ENCODE data around the gene BCL10.

BCL10 gene

GRCh38 chr1:85282424-85282823 is 6.0 kb upstream of the BCL10 start:
- Histone ChIP-seq H3K36me3 (ENCODE audit: insufficient read depth, low read length) (no peaks in the 10 kb centered on the region), H2AFZ (ENCODE audit: low read length, unreplicated experiment) (no peak overlapping the region), H3K27me3 (ENCODE audit: insufficient read depth, low read length) (no peaks in the 10 kb centered on the region), H3K79me2 (ENCODE audit: control insufficient read depth, insufficient read depth, low read length, unreplicated experiment) (no peaks in the 10 kb centered on the region), H3K4me1 (ENCODE audit: control insufficient read depth, insufficient read depth, low read length, unreplicated experiment) (peaks cover 7% of the 10 kb centered on the region), H3K27ac (ENCODE audit: low read depth, low read length) (no peak overlapping the region), H3K4me3 (ENCODE audit: low read depth, low read length) (no peak overlapping the region)

GRCh38 chr1:85280636-85281035 is 4.2 kb upstream of the BCL10 start:
- H3K36me3 ChIP-seq (ENCODE audit: insufficient read depth, low read length): no peaks in the 10 kb centered on the region
- peaks cover 6% of the 10 kb centered on the region for H3K79me2 ChIP-seq (ENCODE audit: control insufficient read depth, insufficient read depth, low read length, unreplicated experiment)
- H3K27ac ChIP-seq (ENCODE audit: low read depth, low read length): no peak overlapping the region
- H3K27me3 ChIP-seq (ENCODE audit: insufficient read depth, low read length): no peaks in the 10 kb centered on the region
- H2AFZ ChIP-seq (ENCODE audit: low read length, unreplicated experiment): no peak overlapping the region
- peaks cover 7% of the 10 kb centered on the region for H3K4me1 ChIP-seq (ENCODE audit: control insufficient read depth, insufficient read depth, low read length, unreplicated experiment)
- no peak overlapping the region for H3K4me3 ChIP-seq (ENCODE audit: low read depth, low read length)

DNA sequence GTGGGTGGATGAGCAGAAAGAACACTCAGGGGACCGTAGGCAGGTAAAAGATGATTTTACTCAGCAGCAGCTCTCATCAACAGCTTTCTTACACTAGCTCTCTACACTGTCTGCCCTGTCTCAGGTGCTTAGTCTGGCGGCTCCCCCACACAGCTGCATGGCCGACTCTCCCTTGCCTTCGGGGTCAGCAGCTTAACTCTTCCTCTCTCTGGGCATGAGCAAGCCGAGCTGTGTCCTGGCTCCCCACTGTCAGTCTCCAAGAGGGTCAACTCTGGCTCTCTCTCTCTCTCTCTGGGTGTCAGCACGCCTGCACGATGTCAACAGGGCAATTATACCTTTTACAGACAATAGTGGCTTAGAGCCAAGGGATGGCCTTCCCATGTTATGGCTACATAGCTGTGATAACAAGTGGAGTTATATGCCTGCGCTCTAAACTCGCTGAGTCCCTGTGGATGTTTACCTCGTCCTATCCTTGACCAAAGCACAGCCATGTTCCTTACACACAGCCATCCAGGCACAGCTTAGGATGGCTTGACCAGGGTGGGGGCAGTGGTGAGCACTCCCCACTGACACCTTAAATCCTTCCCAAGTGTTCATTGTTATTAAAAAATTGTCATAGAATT is 3.1 kb upstream of the BCL10 start:
- Histone ChIP-seq H3K4me1 (ENCODE audit: control insufficient read depth, insufficient read depth, low read length, unreplicated experiment) (peaks cover 12% of the 10 kb centered on the region), H3K27me3 (ENCODE audit: insufficient read depth, low read length) (no peaks in the 10 kb centered on the region), H3K27ac (ENCODE audit: low read depth, low read length) (peak overlapping the region; percentile 81), H3K4me3 (ENCODE audit: low read depth, low read length) (peak overlapping the region; percentile 62), H3K79me2 (ENCODE audit: control insufficient read depth, insufficient read depth, low read length, unreplicated experiment) (peaks cover 17% of the 10 kb centered on the region), H2AFZ (ENCODE audit: low read length, unreplicated experiment) (no peak overlapping the region), H3K36me3 (ENCODE audit: insufficient read depth, low read length) (0 out of 2 replicates have a peak, but pooled peaks cover 3% of the 10 kb centered on the region)

- 0 out of 2 replicates have a peak, but pooled peaks cover 6% of the 10 kb centered on the region for H3K36me3 ChIP-seq (ENCODE audit: insufficient read depth, low read length)
- peaks cover 24% of the 10 kb centered on the region for H3K79me2 ChIP-seq (ENCODE audit: control insufficient read depth, insufficient read depth, low read length, unreplicated experiment)
- H2AFZ ChIP-seq (ENCODE audit: low read length, unreplicated experiment): peak overlapping the region; percentile 26
- peaks cover 18% of the 10 kb centered on the region for H3K4me1 ChIP-seq (ENCODE audit: control insufficient read depth, insufficient read depth, low read length, unreplicated experiment)
- H3K27ac ChIP-seq (ENCODE audit: low read depth, low read length): peak overlapping the region; percentile 81
- peak overlapping the region; percentile 62 for H3K4me3 ChIP-seq (ENCODE audit: low read depth, low read length)
- H3K27me3 ChIP-seq (ENCODE audit: insufficient read depth, low read length): no peaks in the 10 kb centered on the region
Measured at GRCh38 chr1:85278853-85279314, 2.5 kb upstream of the BCL10 start.

DNA sequence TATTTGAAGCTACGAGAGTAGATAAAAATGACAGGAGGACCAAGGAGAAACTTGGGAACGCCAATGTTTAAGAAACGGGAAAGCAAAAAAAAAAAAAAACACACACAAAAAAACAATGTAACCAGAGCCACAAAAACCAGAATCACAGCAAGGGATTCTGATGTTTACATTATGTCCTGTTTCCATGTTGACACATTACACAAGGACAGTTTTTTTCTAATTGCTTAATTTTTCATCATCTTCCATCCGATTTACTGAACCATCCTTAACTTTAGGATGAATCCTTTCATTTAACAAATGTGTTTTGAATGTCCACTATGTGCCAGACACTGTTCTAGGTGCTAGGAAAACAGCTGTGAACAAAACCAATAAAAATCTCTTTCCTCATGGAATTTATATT is 1.4 kb upstream of the BCL10 start:
- H3K27me3 ChIP-seq (ENCODE audit: insufficient read depth, low read length): no peaks in the 10 kb centered on the region
- H3K4me3 ChIP-seq (ENCODE audit: low read depth, low read length): no peak overlapping the region
- peaks cover 25% of the 10 kb centered on the region for H3K4me1 ChIP-seq (ENCODE audit: control insufficient read depth, insufficient read depth, low read length, unreplicated experiment)
- H3K36me3 ChIP-seq (ENCODE audit: insufficient read depth, low read length): peaks cover 6% of the 10 kb centered on the region; the same call in 1 of the 2 replicates
- peaks cover 34% of the 10 kb centered on the region for H3K79me2 ChIP-seq (ENCODE audit: control insufficient read depth, insufficient read depth, low read length, unreplicated experiment)
- H2AFZ ChIP-seq (ENCODE audit: low read length, unreplicated experiment): no peak overlapping the region
- H3K27ac ChIP-seq (ENCODE audit: low read depth, low read length): peak overlapping the region; percentile 54

GRCh38 chr1:85276978-85277639 is 677 bp upstream of the BCL10 start:
- Histone ChIP-seq H3K27me3 (ENCODE audit: insufficient read depth, low read length) (no peaks in the 10 kb centered on the region), H3K36me3 (ENCODE audit: insufficient read depth, low read length) (peaks cover 9% of the 10 kb centered on the region), H2AFZ (ENCODE audit: low read length, unreplicated experiment) (no peak overlapping the region), H3K4me1 (ENCODE audit: control insufficient read depth, insufficient read depth, low read length, unreplicated experiment) (peaks cover 25% of the 10 kb centered on the region), H3K27ac (ENCODE audit: low read depth, low read length) (peak overlapping the region; percentile 54), H3K79me2 (ENCODE audit: control insufficient read depth, insufficient read depth, low read length, unreplicated experiment) (peaks cover 41% of the 10 kb centered on the region), H3K4me3 (ENCODE audit: low read depth, low read length) (peak overlapping the region; percentile 64)

GRCh38 chr1:85275701-85276214 is 674 bp downstream of the BCL10 start:
- Histone ChIP-seq H3K4me1 (ENCODE audit: control insufficient read depth, insufficient read depth, low read length, unreplicated experiment) (peaks cover 25% of the 10 kb centered on the region), H2AFZ (ENCODE audit: low read length, unreplicated experiment) (no peak overlapping the region), H3K27me3 (ENCODE audit: insufficient read depth, low read length) (no peaks in the 10 kb centered on the region), H3K36me3 (ENCODE audit: insufficient read depth, low read length) (peaks cover 14% of the 10 kb centered on the region), H3K27ac (ENCODE audit: low read depth, low read length) (peak overlapping the region; percentile 86), H3K4me3 (ENCODE audit: low read depth, low read length) (peak overlapping the region; percentile 92), H3K79me2 (ENCODE audit: control insufficient read depth, insufficient read depth, low read length, unreplicated experiment) (peaks cover 55% of the 10 kb centered on the region)

DNA sequence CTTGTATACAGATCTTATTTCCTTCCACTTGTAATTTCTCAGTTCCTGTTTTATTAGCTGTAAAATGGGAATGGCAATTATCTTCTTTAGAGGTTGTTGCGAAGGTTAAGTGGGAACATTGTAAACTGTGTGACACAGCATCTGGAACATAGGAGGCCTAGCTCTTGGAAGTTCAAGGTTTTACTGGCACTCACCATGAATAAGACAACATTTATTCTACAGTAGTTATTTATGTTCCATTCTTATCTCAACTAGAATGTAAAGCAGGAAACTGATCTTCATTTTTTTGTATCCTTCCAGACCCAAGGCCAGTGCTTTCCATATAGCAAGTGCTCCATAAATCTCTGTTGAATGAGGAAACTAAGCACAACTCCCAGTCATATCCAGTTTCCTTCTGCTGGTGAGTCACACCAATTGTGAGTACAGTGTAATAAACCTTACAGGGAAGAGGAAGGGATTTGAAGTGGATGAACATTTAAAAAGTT is 1.4 kb downstream of the BCL10 start:
- Histone ChIP-seq H3K4me3 (ENCODE audit: low read depth, low read length) (peak overlapping the region; percentile 92), H2AFZ (ENCODE audit: low read length, unreplicated experiment) (no peak overlapping the region), H3K79me2 (ENCODE audit: control insufficient read depth, insufficient read depth, low read length, unreplicated experiment) (peaks cover 60% of the 10 kb centered on the region), H3K27ac (ENCODE audit: low read depth, low read length) (peak overlapping the region; percentile 86), H3K36me3 (ENCODE audit: insufficient read depth, low read length) (peaks cover 22% of the 10 kb centered on the region), H3K4me1 (ENCODE audit: control insufficient read depth, insufficient read depth, low read length, unreplicated experiment) (peaks cover 25% of the 10 kb centered on the region), H3K27me3 (ENCODE audit: insufficient read depth, low read length) (no peaks in the 10 kb centered on the region)

DNA sequence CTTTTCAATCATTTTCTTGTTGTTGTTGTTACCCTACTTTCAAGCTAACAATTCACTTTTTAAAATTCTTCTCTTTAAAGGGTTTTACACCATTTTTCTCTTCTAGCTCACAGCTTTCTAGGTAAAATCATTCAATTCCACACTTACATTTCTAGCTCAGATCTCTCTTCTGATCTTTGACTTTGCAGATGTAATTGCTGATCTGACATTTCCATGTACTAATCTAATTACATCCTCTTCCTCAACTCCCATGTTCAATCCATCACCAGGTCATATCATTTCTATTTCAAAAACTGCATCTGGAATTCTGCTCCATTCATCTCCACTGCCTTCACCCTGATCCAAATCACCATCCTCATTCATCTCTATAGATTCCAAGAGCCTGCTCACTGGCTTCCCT is 3.0 kb downstream of the BCL10 start:
- Histone ChIP-seq H2AFZ (ENCODE audit: low read length, unreplicated experiment) (no peak overlapping the region), H3K27me3 (ENCODE audit: insufficient read depth, low read length) (no peaks in the 10 kb centered on the region), H3K27ac (ENCODE audit: low read depth, low read length) (no peak overlapping the region), H3K79me2 (ENCODE audit: control insufficient read depth, insufficient read depth, low read length, unreplicated experiment) (peaks cover 68% of the 10 kb centered on the region), H3K4me1 (ENCODE audit: control insufficient read depth, insufficient read depth, low read length, unreplicated experiment) (peaks cover 17% of the 10 kb centered on the region), H3K4me3 (ENCODE audit: low read depth, low read length) (peak overlapping the region; percentile 92; the same call in 1 of the 2 replicates), H3K36me3 (ENCODE audit: insufficient read depth, low read length) (peaks cover 32% of the 10 kb centered on the region)

GRCh38 chr1:85268801-85269585 is 7.4 kb downstream of the BCL10 start:
- no peak overlapping the region for H3K4me3 ChIP-seq (ENCODE audit: low read depth, low read length)
- peaks cover 49% of the 10 kb centered on the region for H3K79me2 ChIP-seq (ENCODE audit: control insufficient read depth, insufficient read depth, low read length, unreplicated experiment)
- peaks cover 45% of the 10 kb centered on the region for H3K36me3 ChIP-seq (ENCODE audit: insufficient read depth, low read length)

More at GRCh38 chr1:85268801-85269585, 7.4 kb downstream of the BCL10 start:
- Histone ChIP-seq H3K27me3 (ENCODE audit: insufficient read depth, low read length) (no peaks in the 10 kb centered on the region), H3K27ac (ENCODE audit: low read depth, low read length) (no peak overlapping the region), H2AFZ (ENCODE audit: low read length, unreplicated experiment) (no peak overlapping the region), H3K4me1 (ENCODE audit: control insufficient read depth, insufficient read depth, low read length, unreplicated experiment) (peaks cover 14% of the 10 kb centered on the region)
